Psoas muscle (tissue), 8 donors: ENCODE results near the gene ZC3H12C. TPM values are rescaled to one million over a fixed set of nuclear protein-coding genes. Genes with fewer than 3 reads are reported as not detected.

ENCODE experiments used
- ATAC-seq, 4 donors: fragments of 200-7000 bp; cut with Tn5 transposase; one replicate each; pipeline ENCODE4 v1.9.1; 2020; ENCODE audit warnings: moderate library complexity in 3 of 4, mild to moderate bottlenecking in 2 of 4
- DNase-seq, 2 donors: peaks; one replicate each; pipeline ENCODE4 v3.0.0-alpha.2; 2020
- H3K27ac ChIP-seq: fragments of 200-600 bp; one replicate; pipeline ENCODE4 v1.8.0; 2022
- H3K27me3 ChIP-seq, 3 donors: fragments of 200-600 bp in 1 of 3; one replicate each; pipeline versions ENCODE4 v1.6.1 to v1.8.0; 2013 to 2022; ENCODE audit warnings: low read length in 2 of 3, mild to moderate bottlenecking in 2 of 3, moderate library complexity in 1 of 3; ENCODE audit not compliant: insufficient read depth in 3 of 3
- H3K36me3 ChIP-seq, 2 donors: fragments of 200-600 bp in 1 of 2; one replicate each; pipeline versions ENCODE4 v1.6.1 to v1.8.0; 2013 to 2022; ENCODE audit warnings: low read depth in 1 of 2, mild to moderate bottlenecking in 1 of 2, moderate library complexity in 1 of 2; ENCODE audit not compliant: insufficient read depth in 1 of 2
- H3K4me1 ChIP-seq: fragments of 200-600 bp; one replicate; pipeline ENCODE4 v1.8.0; 2022
- H3K4me3 ChIP-seq: fragments of 200-600 bp; one replicate; pipeline ENCODE4 v1.8.0; 2022; ENCODE audit warnings: mild to moderate bottlenecking
- H3K9me3 ChIP-seq: fragments of 200-600 bp; one replicate; pipeline ENCODE4 v1.8.0; 2022
- WGBS, 3 donors: extraction: QIAGEN DNeasy Blood & Tissue Kit; methylation state at CpG; one replicate each; pipeline versions ENCODE4 v1.1.6 to v1.1.7; 2013; 5-methylcytosine and 5-hydroxymethylcytosine counted together
- intact Hi-C, 2 donors: fragments of 100-400 bp; cut with DNase I; formaldehyde crosslinking; loops; one replicate each; pipeline versions ENCODE4 v1.11.0 to v1.14.2; 2022
- polyA plus RNA-seq, 3 donors: library from polyadenylated mRNA; stranded (reverse); fragments of 200-250 nt; gene quantifications; one replicate each; pipeline ENCODE4 v1.2.3, GENCODE V29; 2013
- total RNA-seq, 4 donors: library from RNA; stranded (reverse); fragmentation: NEBNext Ultra II Directional in 2 of 4; extraction: Animal tissue kit (Norgen Biotek cat#: 25700) in 2 of 4; gene quantifications; one replicate each; pipeline versions ENCODE4 v1.2.1 to v1.2.4, GENCODE V29; 2021 to 2023
- TF ChIP-seq, protein P1 (sequence below): fragments of 200-600 bp; IDR thresholded peaks from one replicate; pipeline ENCODE4 v1.8.0; 2022; ENCODE audit warnings: antibody characterized with exemption
- donor health status: healthy with polysubstance abuse.
- donor health status: DM: no; HTN: no; CAD: no; lungs with moderate emphysema.
- donor health status: Bipolar disorder and iron deficiency.
- donor health status: healthy.
- donor health status: DM: yes; HTN: yes; CAD: no.
- donor health status: DM: no; HTN: no; CAD: no.
- donor health status: DM: no; HTN: no; CAD: no.
- donor health status: DM: yes; HTN: yes; CAD: no.

The ZC3H12C gene
- total and polyA plus RNA-seq, 7 donors: 2.3 to 27.4 (median 17.5) TPM

DNA sequence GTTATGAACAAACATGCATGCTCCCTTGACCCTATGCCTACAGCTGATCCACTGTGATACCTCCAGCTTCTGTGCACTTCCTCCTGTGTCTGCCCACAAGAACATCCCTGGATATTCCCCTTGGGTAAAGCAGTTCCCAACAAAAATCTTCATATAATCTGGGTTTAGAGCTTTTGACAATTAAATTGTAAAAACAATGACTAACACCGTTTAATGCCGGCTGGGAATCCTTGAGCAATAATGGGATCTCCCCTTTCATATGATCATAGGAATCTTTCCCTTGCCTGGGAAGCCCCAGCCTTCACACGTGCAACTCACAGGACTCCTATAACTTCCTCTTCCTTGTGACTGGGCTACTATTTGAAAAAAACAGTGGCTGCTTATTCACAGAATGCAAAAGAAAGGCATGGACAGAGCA, 6.3 kb upstream of the ZC3H12C start:
- DNase-seq (no peak), ATAC-seq (no peak)
- Histone ChIP-seq H3K36me3 (no peaks in the 10 kb centered on the region), H3K4me3 (no peak overlapping the region), H3K4me1 (peaks cover 3% of the 10 kb centered on the region), H3K9me3 (no peaks in the 10 kb centered on the region), H3K27ac (no peak overlapping the region), H3K27me3 (no peaks in the 10 kb centered on the region)
- 52 to 56% (median 53%) methylated on average over 3 of the region's 3 CpGs for WGBS, 3 donors
- TF ChIP-seq, protein P1, sequence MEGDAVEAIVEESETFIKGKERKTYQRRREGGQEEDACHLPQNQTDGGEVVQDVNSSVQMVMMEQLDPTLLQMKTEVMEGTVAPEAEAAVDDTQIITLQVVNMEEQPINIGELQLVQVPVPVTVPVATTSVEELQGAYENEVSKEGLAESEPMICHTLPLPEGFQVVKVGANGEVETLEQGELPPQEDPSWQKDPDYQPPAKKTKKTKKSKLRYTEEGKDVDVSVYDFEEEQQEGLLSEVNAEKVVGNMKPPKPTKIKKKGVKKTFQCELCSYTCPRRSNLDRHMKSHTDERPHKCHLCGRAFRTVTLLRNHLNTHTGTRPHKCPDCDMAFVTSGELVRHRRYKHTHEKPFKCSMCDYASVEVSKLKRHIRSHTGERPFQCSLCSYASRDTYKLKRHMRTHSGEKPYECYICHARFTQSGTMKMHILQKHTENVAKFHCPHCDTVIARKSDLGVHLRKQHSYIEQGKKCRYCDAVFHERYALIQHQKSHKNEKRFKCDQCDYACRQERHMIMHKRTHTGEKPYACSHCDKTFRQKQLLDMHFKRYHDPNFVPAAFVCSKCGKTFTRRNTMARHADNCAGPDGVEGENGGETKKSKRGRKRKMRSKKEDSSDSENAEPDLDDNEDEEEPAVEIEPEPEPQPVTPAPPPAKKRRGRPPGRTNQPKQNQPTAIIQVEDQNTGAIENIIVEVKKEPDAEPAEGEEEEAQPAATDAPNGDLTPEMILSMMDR: no peak
- intact Hi-C loops: loop anchor here in 1 of 2 donors (5.0 kb wide), 1 partner anchor 130 kb away; no protein-coding TSS in a partner anchor

DNA sequence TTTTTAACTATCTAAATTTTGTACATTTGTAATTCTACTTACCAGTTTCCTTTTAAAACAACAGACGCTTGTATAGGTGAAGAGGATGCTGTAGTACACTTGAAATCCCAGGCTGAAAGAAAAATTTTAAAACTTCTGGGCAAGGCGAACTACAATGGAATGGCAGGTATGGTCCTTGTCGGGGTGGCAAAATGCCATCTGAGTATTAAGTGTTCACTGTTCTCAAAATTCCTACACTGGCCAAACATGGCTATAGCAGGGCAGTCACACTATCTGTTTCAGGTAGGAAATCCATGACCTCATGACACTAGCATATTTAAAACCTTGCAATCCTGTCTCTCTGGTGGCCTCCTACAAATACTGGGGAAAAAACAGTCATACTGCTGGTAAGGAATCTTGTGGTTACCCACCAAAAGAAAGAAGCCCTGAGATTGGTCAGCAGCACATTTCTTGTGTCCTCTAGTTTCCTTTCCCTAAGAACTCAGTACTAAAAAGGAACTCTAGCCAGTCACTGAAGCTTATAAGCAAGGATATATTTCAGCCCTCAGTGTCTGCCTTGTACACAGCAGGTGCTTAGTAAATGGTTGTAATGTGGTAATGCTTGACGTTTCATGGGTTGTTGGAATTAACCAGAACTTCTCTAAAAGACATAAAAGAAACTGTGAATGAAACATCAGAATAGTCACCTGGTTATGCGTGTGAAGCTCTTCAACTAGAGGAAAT, 5.2 kb upstream of the ZC3H12C start:
- 66 to 81% (median 77%) methylated on average over 5 of the region's 5 CpGs for WGBS, 3 donors
- no peak overlapping the region for H3K27ac ChIP-seq
- no peaks in the 10 kb centered on the region for H3K9me3 ChIP-seq
- peaks cover 3% of the 10 kb centered on the region for H3K4me1 ChIP-seq
- intact Hi-C loops: loop anchor here in 1 of 2 donors (5.0 kb wide), 1 partner anchor 131 kb away; no protein-coding TSS in a partner anchor
- ATAC-seq: no peak
- no peak overlapping the region for H3K4me3 ChIP-seq
- no peaks in the 10 kb centered on the region for H3K36me3 ChIP-seq
- TF ChIP-seq, protein P1: no peak
- DNase-seq: no peak
- no peaks in the 10 kb centered on the region for H3K27me3 ChIP-seq

DNA sequence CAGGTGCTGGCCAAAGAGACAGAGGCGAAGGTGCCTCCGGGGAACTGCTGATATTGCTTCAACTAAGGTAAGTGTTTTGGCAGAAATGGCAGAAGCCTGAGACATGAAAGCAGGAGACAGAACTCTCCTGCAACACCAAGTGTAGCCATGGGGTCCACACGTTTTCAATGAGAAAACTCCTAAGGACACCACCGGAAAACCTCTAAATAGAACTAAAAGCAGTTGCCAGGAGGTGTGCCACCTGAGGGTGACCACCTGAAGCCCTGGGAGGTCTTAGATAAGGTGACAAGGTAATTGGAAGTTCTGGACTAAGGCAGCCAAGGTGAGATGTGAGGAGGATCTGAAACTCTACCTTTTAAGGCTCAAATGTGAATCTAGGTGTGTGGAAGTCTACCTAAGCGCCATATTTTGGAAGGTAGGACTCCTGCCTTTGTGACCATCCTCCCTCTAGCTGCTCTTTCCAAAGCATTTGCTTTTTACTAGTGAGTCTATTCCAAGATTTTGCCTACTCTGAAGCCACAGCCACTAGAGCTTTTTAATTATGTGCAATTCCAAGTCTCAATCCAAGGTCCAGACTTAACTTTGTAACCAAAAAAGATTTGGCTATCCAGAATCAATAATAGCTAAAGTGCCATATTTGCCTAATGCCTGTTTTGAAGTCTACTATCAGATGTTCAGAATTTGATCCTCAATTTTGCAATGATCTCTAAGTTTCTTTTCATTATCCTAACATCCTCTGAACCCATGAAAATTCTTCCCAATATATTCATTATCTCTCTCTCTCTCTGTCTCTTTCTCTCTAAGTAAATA, 4.5 kb upstream of the ZC3H12C start:
- no peak overlapping the region for H3K27ac ChIP-seq
- no peak for DNase-seq
- no peaks in the 10 kb centered on the region for H3K9me3 ChIP-seq
- H3K4me3 ChIP-seq: no peak overlapping the region
- no peak for ATAC-seq
- no peaks in the 10 kb centered on the region for H3K36me3 ChIP-seq
- 93 to 96% (median 95%) methylated on average over 5 of the region's 5 CpGs for WGBS, 3 donors
- H3K4me1 ChIP-seq: peaks cover 3% of the 10 kb centered on the region
- intact Hi-C loops: loop anchor here in 1 of 2 donors (5.0 kb wide), 1 partner anchor 131 kb away; no protein-coding TSS in a partner anchor
- no peaks in the 10 kb centered on the region for H3K27me3 ChIP-seq
- TF ChIP-seq, protein P1: no peak

DNA sequence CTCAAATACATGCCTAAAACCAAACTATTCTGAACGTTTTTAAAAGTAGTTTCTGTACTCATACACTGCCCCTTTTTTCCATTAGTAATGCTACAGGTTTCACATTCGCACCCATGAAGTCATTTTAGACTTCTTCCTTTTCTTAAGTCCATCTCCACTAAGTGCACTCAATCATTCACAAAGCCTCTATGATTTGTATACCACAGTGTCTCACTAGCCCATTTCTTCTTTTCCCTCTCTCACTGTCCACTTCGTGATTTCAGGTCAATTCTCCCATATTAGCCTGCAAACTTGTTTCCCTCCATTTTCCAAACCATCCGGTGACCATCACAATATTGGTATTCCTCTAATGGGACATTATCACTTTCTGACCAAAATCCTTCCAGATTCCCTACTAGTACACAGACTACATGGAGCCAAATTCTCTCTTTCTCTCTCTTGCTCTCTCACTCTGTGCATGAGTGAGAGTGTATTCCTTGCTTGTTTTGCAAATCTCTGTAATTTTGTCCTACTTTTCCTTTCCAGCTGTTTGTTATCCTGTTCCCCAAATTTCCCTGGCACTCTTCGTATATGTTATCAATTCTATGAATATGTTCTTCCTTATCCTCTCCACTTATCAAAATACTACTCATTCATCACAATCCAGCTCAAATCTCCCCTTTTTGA, 3.4 kb upstream of the ZC3H12C start:
- WGBS, 3 donors: 84 to 91% (median 91%) methylated on average over 5 of the region's 5 CpGs
- Histone ChIP-seq H3K36me3 (no peaks in the 10 kb centered on the region), H3K4me3 (no peak overlapping the region), H3K27ac (no peak overlapping the region), H3K4me1 (peaks cover 12% of the 10 kb centered on the region), H3K9me3 (no peaks in the 10 kb centered on the region), H3K27me3 (no peaks in the 10 kb centered on the region)
- DNase-seq: no peak
- intact Hi-C loops: loop anchor here (2.0 to 10.0 kb wide), 5 partner anchors 17 to 142 kb away; no protein-coding TSS in a partner anchor
- no peak for ATAC-seq
- TF ChIP-seq, protein P1: no peak
